NCI-H2029 treated with DMSO at 0.1 percent for 48 hours (cell line): ENCODE measurements around the gene IDH3G.
"Not testable (repeated sequence)": the region's sequence is repeated elsewhere in the genome, so short reads cannot be mapped to it uniquely, and the experiment has no call there.

Source experiments
- DNase-seq: peaks from one replicate; lab custom pipeline; 2025; lab: John Stamatoyannopoulos, UW

The IDH3G gene

DNA sequence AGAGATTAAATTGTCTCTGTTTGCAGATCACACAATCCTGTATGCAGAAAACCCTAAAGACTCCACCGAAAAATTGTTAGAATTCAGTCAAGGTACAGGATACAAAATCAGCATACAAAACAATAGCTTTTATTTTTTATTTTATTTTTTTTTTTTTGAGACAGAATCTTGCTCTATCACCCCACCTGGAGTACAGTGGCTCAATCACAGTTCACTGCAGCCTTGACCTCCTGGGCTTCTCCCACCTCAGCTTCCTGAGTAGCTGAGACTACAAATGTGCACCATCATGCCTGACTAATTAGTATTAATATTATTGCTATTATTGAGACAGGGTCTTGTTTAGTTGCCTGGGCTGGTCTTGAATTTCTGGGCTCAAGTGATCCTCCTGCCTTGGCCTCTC lies 39.0 kb downstream of the IDH3G start:
- no peak for DNase-seq

GRCh38 chrX:153750127-153750774 lies 43.9 kb downstream of the IDH3G start:
- DNase-seq: no peak

- DNase-seq: not testable (repeated sequence)
These were observed 45.2 kb downstream of the IDH3G start for GRCh38 chrX:153749017-153749416.

DNA sequence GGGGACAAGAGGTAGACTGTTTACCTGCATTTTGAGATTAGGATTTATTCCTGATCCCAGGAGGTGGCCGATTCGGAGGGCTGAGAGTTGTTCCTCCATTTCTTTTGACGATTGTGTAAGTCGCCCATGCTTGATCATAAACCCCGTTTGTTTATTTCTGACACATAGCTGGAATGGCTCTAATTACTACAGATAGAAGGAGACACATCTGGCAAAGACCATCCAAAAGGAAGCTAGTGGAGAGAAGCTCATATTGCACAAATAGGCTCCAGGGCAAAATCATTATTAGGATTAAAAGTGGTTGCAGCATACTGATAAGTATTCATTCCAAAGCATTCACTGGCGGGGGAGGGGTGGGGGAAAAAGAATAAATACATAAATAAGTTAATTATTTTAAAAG lies 47.2 kb downstream of the IDH3G start:
- DNase-seq: not testable (repeated sequence)

DNA sequence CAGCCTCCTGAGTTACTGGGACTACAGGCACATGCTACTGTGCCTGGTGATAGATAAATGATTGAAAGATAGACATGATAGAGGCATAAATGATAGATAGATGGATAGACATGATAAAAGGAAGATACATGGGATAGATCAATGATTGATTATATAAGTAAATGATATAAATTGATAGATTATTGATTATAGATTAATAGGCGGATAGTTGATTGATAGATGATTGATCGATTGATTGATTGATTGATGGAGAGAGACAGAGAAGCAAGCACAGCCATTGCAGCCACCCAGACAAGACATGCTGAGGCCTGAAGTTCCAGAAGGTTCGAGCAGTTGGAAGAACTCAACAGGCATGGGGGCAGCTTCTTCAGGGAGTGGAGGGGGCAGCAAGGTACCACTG lies 47.8 kb downstream of the IDH3G start:
- no peak for DNase-seq

DNA sequence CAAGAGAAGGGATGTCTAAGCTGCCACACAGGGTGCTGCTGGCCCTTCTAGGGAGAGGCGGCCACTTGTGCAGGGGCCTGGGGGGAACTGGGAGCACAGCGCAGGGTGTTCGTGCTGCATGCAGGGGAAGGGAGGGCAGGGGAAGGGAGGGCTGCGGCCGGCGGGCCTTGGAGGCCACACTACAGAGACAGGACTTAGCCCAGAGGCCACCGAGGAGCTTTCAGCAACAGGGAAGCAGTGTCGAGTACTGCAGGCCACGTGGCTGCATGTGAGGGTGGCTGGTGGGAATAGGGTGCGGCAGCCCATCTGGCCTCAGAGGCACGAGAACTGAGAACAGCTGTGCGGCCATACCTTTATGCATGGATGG lies 49.1 kb downstream of the IDH3G start:
- not testable (repeated sequence) for DNase-seq

DNA sequence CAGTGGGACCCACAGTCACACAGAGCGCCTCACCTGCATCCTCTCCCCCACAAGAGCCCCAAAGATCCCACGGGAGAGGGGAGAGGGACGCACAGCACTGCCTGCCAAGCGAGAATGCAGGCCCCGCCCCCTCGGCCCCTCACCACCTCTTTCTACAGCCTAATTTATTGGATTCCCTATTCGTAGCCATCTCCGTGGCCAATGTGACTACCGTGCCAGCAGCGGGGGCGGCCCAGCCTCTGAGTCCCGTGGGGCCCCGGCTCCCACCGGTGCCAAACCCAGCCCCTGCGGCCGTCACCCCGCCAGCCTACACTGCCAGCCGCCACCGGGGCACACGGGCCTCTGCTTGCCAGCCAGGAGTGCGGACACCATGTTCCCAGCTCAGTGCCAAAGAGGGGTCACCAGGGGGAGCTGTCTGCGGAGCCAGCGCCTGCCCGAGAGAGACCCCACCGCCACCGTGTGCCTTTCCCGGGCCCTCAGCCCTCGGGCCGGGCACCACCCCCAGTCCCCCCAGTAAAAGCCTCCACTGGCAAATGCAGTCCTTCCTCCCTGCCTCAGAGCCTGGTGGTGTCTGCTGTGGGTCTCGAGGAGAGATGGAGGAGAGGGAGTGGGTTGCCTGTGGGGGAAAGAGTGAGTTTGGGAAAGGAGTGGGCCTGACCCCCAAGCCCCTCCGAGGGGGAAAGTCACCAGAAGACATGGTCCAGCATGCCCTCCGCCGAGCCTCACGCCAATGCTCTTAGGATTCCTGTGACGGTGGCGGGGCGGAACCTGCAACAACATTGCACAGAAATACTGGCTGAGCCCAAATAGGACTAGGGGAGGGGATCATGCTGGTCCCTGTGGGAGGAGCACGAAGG lies 49.7 kb downstream of the IDH3G start:
- no peak for DNase-seq

DNA sequence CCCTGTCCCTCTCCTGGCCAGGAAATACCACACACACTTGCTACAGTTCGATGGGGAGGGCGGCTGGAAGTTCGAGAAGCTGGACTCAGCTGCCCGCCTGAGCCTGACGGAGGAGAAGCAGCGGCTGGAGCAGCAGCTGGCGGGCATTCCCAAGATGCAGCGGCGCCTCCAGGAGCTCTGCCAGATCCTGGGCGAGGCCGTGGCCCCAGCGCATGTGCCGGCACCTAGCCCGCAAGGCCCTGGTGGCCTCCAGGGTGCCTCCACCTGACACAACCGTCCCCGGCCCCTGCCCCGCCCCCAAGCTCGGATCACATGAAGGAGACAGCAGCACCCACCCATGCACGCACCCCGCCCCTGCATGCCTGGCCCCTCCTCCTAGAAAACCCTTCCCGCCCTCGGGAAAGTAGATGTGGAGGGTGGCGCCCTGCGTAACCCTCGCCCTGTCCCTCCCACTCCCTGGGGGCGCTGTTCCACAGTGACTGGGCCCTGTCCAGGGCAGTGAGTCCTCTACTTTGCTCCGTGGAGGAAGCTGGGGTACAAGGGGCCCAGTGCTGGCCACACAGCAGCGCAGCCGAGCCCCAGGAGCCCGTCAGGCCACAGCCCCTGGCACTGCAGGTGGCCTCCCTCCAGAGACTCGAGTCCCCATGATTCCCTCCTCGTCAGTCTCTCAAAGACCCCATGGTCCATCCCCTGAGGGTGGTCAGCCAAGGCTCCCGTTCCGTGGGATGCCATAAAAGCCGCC lies 50.5 kb downstream of the IDH3G start:
- DNase-seq: not testable (repeated sequence)

GRCh38 chrX:153742796-153743467 lies 51.2 kb downstream of the IDH3G start:
- not testable (repeated sequence) for DNase-seq

DNA sequence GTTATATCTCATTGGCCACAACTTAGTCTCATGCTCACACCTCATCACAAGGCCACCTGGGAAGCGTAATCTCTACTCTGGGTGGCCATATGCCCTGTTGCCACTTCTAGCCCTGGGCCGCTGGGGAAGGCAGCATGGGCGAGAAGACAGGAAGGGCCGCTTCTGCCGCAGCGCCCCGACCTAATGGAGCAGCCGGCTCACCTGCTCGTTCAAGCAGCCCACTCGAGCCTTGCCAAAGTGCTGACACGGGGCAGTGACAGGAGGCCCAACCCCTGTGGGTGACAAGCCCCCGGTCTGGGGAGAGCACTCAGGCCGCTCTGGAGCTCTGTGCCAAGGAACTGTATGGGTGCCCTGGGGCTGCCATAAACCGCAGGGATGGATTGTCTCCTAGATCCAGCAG lies 52.1 kb downstream of the IDH3G start:
- not testable (repeated sequence) for DNase-seq

DNA sequence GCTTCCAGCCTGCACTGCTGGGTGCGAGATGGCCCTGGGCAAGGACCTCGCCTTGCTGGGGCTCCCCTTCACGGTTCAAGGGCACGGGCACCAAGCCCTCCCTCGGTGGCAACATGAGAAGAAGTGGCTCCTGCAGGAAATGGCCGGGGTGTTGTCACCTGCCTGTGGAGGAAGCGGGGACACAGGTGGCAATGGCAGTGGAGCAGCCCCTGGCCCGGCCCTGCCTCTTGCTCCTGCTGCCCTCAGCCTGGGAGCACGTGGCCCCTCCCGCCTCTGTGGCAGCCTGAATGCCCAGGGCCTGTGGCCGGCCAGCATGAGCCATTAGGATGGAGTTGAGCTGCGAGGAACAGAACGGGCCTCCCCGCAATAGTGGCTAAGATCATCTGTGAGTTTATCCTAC lies 52.7 kb downstream of the IDH3G start:
- DNase-seq: no peak

- DNase-seq: no peak
These were observed 53.4 kb downstream of the IDH3G start for GRCh38 chrX:153740631-153741222.

- DNase-seq: no peak
These were observed 54.3 kb downstream of the IDH3G start for GRCh38 chrX:153739754-153740486.

DNA sequence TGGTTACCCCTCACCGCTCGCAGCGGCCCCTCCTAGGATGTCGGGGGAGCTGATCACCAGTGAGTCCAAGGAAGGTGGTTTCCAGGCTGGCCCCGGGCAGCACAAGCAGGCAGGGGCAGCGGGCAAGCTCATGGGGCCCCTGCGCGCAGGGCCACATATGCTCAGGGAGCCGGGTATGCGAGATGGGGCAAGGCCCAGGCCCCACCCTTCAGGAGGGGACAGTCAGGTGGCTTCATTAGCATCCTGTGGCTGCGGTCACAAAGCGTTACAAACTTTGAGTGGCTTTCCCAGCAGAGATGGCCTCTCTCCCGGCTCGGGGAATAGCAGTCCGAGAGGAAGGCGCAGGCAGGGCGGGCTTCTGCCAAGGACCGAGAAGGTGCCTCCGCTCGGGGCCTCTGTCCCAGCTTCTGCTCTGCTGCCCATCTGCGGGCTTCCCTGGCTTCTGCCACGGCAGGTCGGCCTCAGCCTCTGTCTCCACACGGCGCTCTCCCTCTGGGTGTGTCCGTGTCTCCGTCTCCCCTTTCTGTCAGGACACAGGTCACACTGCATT lies 56.0 kb downstream of the IDH3G start:
- no peak for DNase-seq

- DNase-seq: no peak
These were observed 57.2 kb downstream of the IDH3G start for GRCh38 chrX:153736871-153737441.

DNA sequence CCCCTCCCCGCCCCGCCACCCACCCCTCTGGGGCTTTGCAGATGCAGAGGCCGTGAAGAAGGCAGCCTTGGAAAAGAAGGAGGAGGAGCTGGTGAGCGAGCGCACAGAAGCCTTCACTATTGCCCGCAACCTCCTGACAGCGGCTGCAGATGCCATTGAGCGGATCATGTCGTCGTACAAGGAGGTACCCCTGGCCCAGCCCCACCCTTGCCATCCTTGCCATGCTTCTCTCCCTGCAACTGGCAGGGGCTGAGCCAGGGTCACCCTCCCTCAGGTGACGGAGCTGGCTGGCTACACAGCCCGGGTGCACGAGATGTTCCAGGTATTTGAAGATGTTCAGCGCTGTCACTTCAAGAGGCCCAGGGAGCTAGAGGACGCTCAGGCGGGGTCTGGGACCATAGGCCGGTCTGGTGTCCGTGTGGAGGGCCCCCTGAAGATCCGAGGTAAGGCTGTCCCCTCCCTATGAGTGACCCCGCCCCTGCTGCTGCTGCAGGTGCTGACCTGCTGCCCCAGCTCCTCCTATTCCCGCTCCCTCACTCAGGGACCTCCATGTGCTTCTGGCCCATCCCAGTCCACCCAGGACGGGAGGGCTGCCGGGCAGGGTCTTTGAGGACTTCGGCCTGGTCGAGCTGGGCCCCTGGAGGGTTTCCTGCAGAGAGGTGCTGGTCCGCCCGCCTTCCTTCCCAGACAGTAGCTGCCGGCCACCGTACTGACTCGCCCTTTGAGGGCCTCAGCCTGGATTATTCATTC lies 57.9 kb downstream of the IDH3G start:
- DNase-seq: no peak
